GM08714 (cell line): ENCODE results near the gene SCD5.

ENCODE experiments used
- H3K4me3 ChIP-seq: fragments of 200-500 bp; sonication (Bioruptor generic); 2 replicates; pipeline ENCODE4 v1.5.1; 2014; ENCODE audit warnings: mild to moderate bottlenecking, low read length, inconsistent platforms
- ZNF274 ChIP-seq: IDR thresholded peaks from 2 replicates; pipeline ENCODE4 v1.6.1; 2012; ENCODE audit warnings: mild to moderate bottlenecking, low read depth, low read length

The SCD5 gene

GRCh38 chr4:82761229-82761628 lies 37.4 kb downstream of the SCD5 start:
- TF ChIP-seq ZNF274, result no peak
- no peak overlapping the region for H3K4me3 ChIP-seq

- no peak for TF ChIP-seq ZNF274
- no peak overlapping the region for H3K4me3 ChIP-seq
These were observed 39.6 kb downstream of the SCD5 start for GRCh38 chr4:82758701-82759685.

GRCh38 chr4:82756061-82756460 lies 42.5 kb downstream of the SCD5 start:
- H3K4me3 ChIP-seq, result no peak overlapping the region
- TF ChIP-seq ZNF274, result no peak

GRCh38 chr4:82755650-82756049 lies 42.9 kb downstream of the SCD5 start:
- H3K4me3 ChIP-seq, result no peak overlapping the region
- TF ChIP-seq ZNF274, result no peak

- TF ChIP-seq ZNF274, result no peak
- no peak overlapping the region for H3K4me3 ChIP-seq
These were observed 44.0 kb downstream of the SCD5 start for GRCh38 chr4:82754513-82755165.

GRCh38 chr4:82753725-82754410 lies 44.7 kb downstream of the SCD5 start:
- H3K4me3 ChIP-seq, result no peak overlapping the region

GRCh38 chr4:82753238-82753637 lies 45.4 kb downstream of the SCD5 start:
- no peak overlapping the region for H3K4me3 ChIP-seq
- no peak for TF ChIP-seq ZNF274

More at GRCh38 chr4:82753725-82754410, 44.7 kb downstream of the SCD5 start:
- no peak for TF ChIP-seq ZNF274

GRCh38 chr4:82748810-82749470 lies 49.7 kb downstream of the SCD5 start:
- TF ChIP-seq ZNF274, result no peak
- H3K4me3 ChIP-seq, result no peak overlapping the region

- no peak overlapping the region for H3K4me3 ChIP-seq
- no peak for TF ChIP-seq ZNF274
These were observed 50.7 kb downstream of the SCD5 start for GRCh38 chr4:82747686-82748575.

GRCh38 chr4:82746705-82747574 lies 51.7 kb downstream of the SCD5 start:
- no peak for TF ChIP-seq ZNF274
- H3K4me3 ChIP-seq, result no peak overlapping the region

GRCh38 chr4:82745173-82745842 lies 53.3 kb downstream of the SCD5 start:
- H3K4me3 ChIP-seq, result no peak overlapping the region
- no peak for TF ChIP-seq ZNF274
